GM12892 (cell line): Measurements from ENCODE around the gene ABHD14A.

ENCODE experiments used
- POLR2A ChIP-seq: IDR thresholded peaks from 2 replicates; pipeline ENCODE4 v1.6.1; 2011; ENCODE audit warnings: low read depth, low read length, control low read depth
- TAF1 ChIP-seq: IDR thresholded peaks from 2 replicates; pipeline ENCODE4 v1.6.1; 2011; ENCODE audit warnings: low read depth, mild to moderate bottlenecking, control low read depth, low read length, borderline replicate concordance

GRCh38 chr3:51949121-51949520 is 25.7 kb upstream of the ABHD14A start:
- no peak for TF ChIP-seq TAF1
- no peak for TF ChIP-seq POLR2A
